CD4-positive, alpha-beta T cell treated with Interleukin-15 for 1 hour (primary cell): ENCODE measurements around the gene SLC10A3.

Experiments
- DNase-seq: peaks from one replicate; pipeline ENCODE4 v3.0.0-alpha.2; 2020

SLC10A3 gene

DNA sequence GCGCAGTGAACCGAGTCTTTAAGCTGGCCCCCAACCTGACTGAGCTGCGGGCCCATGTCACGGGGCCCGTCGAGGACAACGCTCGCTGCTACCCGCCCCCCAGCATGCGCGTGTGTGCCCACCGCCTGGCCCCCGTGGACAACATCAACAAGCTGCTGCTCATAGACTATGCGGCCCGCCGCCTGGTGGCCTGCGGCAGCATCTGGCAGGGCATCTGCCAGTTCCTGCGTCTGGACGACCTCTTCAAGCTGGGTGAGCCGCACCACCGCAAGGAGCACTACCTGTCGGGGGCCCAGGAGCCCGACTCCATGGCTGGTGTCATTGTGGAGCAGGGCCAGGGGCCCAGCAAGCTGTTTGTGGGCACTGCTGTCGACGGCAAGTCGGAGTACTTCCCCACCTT is 30.1 kb downstream of the SLC10A3 start:
- DNase-seq: no peak

DNA sequence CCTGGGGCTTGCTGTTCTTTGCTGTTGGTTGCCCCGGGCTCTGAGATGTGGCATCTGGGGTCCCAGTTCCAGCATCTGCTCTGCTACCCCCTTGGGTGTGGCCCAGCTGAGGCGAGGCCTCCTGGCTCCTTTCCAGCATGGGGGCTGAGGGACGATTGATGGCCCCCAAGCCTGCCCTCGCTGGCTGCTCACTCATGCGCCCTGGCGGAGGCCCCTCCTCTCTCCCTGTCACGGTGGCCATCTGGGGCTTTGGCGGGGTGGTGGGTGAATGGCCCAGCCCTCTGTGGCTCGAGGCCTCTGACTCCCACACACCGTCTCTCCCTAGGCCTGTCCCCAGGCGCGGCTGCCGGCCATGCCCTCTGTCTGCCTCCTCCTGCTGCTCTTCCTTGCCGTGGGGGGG is 30.6 kb downstream of the SLC10A3 start:
- no peak for DNase-seq

DNA sequence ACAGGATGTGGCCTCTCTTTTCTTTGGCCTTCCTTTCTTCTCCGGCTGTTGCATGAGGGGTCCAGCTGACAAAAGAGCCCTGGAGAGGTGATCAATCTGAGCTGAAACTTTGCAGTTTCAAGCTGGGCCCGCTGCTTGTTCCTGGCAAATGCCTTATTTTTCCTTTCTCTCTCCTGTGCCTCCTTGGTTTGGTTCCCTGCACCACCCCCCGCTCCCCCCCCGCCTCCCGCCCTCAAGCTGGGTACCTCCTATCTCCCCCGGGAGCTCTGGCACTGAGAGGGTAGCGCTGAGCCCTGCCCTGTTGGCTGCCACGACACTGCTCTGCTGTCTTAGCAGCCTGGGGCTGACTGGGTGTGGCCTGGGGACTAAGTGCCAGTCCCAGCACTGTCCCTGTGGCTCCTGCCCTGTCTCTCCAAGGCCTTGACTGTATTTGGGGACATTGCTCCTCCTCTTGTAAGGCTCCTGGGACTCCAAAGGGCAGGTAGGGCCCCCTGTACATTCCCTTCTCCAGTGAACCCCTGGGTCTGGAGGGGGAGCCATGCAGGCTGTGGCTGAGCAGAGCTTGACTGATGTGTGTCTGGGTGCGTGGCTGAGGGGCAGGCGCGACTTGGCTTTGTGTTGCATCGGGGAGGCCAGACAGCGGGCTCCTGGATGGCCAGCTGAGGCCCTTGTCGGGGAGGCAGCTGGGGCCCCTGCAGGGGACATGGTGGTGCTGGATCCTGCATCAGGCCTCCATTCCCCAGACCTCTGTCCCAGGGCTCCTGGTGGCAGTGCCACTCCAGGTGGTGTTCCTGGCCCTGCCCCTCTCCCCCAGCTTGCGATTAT is 31.3 kb downstream of the SLC10A3 start:
- DNase-seq: no peak

DNA sequence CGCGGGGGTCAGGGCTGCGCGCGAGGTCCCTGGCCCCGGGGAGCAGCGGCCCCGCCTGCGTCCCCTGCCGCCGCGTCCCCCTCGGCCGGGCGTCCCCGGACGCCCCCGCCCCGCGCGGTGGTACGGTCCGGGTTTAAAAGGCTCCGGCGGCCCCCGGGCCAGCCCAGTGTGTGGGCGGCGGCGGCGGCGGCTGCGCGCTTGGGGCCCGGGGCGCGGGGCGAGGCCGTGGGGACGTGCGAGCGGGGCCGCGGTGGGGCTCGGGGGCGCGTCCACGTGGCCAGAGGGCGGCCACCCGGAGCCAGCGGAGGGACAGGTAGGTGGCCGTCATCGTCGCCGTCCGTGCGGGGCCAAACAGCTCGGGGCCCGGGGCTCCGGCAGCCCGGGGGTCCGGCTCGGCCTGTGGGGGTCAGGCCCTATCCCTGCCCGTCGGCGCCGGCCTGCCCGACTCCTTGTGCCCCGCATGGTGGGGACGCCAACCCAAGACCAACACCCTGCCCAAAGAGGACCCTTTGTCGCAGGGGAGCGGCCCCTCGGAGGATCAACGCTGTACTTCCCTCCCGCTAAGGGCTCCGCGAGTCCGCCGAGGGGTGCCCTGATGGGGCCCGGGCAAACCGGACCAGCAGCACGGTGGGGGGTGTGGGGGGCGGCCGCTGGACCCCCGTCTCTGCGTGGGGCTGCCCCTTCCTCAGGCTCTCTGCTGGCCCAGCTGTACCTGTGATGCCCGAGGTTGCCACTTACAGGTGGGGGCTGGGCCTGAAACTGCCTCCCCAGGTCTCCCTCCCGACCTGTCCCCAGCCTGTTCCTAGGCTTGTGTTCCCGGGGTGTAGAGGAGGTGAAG is 32.1 kb downstream of the SLC10A3 start, which contains the start of gene PLXNA3:
Gene PLXNA3, plus strand, starts transcription at position 166 of the 838 bp plus-strand sequence. CDS start 1,903 bp downstream, outside the sequence.
- peak; percentile 48 for DNase-seq

DNA sequence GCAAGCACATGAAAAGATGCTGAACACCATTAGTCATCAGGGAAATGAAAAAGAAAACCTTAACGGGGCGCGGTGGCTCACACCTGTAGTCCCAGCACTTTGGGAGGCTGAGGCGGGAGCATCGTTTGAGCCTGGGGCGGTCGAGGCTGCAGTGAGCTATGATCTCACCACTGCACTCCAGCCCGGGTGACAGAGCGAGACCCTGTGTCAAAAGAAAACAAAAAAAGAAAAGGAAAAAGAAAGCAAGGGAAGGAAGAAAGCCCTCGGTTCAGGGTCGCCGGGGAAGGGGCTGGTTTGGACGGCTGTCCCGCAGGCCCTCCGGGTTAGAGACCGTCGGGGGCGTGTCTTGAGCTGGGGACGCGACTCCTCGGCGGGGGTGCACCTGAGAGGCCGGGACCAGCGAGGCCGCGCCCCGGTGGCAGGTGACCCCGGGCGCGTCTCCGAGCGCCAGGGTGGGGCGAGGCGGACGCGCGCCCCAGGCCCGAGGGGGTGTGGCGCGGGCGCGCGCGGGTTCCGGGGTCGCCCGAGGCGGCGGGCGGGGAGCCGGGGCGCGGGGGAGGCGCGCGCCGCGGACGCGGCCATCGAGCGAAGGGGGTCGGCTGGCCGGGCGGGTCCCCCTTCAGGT is 32.8 kb downstream of the SLC10A3 start:
- DNase-seq: peak; percentile 73

DNA sequence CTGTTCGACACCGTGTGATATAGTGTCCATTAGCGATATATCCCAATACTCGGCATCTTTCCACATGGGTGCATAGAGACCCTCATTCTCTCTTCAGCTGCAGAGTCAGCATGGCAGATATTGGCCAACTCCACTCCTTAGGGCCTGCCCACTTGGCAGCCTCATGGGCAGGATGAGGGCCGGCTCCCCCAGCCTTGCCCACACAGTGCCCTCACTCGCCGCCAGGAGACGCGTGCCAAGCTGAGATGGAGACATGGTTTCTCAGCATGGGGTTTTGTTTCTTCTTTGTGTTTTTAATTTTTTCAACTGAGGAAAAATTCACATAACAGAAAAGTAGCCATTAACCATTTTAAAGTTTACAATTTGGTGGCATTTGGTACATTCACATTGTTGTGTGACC is 37.6 kb downstream of the SLC10A3 start:
- no peak for DNase-seq

DNA sequence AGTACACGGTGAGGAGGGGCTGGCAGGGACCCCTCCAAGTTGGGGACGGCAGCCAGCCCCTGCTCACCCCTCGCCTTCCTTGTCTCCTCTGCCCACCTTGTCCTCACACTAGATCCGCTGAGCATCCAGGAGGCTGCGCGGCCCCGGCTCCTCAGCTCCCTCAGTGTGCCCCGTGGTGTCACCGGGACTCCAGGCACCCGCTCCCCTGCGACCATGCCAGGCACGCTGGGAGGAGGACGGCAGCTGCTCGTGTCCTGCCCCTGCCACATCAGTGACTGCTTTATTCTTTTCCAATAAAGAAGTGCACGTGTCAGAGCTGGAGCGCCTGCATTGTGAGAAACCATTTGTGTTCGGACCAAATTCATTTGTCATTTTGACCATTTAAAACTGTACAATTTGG is 40.1 kb downstream of the SLC10A3 start:
- no peak for DNase-seq

DNA sequence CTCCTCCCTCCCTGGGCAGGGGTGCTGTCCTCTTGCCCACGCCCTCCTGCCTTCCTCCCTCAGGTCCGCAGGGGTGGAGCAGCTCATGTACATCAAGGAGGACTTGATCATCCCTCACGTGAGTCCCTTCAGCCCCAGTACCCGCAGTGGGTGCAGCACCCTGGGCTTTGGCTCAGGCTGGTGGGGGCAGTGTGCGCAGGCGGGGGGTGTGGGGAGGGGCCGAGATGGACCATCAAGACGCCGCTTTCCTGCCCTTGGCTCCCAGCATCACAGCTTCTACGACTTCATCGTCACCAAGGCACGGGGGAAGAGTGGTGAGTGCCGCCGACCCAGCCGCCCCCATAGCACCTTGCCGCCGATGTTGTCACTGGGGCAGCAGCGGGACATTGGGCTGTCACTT is 40.8 kb downstream of the SLC10A3 start:
- DNase-seq: no peak

DNA sequence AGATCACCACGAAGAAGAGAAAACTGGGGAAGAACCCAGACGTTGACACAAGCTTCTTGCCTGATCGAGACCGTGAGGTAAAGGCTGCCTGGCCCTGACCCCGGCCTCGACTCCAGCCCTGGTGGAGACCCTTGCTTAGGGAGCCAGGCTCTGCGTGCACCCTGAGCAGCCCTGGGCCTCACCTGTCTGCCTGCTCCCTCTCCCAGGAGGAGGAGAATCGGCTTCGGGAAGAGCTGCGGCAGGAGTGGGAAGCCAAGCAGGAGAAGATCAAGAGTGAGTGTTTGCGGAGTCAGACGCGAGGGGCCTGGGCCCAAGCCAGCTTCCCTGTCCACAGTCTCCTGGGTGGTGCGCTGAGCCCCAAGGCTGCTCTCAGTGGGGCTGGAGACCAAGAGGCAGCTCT is 41.9 kb downstream of the SLC10A3 start:
- DNase-seq: no peak

DNA sequence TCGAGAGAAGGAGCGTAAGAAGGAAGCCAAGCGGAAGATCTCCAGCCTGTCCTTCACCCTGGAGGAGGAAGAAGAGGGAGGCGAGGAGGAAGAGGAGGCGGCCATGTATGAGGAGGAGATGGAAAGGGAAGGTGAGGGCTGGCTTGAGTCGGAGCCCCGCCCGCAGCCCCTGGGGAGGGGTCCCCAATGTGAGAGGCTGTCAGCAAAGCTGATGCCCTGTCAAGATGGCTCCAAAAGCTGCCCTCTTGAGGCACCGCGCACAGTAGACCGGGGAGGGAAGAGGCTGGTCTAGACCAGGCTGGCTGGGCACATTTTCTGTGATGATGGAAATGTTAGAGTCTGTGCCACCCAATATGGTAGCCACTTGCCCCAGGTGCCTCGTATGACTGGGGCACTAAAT is 44.0 kb downstream of the SLC10A3 start:
- DNase-seq: no peak

DNA sequence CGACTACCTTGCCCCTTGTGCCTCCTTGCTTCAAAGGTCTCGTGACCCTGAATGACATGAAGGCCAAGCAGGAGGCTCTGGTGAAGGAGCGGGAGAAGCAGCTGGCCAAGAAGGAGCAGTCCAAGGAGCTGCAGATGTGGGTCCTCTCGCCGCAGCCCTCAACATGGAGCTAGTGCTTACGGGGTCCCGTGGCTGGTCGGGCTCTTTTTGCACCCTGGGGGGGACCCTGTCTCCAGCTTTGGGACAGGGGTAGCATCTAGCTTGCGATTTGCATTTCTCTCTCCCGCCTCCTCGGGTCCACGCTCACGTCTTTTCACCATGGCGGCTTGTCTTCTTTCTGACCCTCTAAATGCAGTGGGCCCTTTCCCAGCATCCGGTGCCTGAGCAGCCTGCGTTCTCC is 44.7 kb downstream of the SLC10A3 start:
- no peak for DNase-seq

DNA sequence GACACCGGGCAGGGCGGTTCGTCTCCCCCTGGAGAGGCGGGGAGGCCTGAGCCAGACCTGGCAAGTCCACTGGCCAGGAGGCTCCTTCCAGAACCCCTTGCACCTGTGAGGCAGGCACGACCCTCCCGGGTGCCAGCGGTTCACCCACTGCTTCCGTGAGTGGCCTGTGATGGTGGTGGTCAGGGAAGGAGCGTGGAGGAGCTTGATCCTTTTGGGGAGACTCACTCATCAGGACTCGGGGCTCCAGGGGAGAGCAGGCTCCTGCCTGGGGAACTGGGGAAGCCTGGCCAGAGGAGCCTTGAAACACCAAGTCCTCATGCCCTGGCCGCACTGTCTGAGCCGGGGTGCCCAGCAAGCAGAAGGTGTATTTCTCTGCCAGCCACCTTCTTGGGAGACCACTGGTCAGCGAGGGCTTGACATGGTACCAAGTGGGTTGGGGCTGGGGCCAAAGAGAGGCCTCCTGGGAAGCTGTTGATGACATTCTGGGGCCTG is 45.6 kb downstream of the SLC10A3 start:
- no peak for DNase-seq

DNA sequence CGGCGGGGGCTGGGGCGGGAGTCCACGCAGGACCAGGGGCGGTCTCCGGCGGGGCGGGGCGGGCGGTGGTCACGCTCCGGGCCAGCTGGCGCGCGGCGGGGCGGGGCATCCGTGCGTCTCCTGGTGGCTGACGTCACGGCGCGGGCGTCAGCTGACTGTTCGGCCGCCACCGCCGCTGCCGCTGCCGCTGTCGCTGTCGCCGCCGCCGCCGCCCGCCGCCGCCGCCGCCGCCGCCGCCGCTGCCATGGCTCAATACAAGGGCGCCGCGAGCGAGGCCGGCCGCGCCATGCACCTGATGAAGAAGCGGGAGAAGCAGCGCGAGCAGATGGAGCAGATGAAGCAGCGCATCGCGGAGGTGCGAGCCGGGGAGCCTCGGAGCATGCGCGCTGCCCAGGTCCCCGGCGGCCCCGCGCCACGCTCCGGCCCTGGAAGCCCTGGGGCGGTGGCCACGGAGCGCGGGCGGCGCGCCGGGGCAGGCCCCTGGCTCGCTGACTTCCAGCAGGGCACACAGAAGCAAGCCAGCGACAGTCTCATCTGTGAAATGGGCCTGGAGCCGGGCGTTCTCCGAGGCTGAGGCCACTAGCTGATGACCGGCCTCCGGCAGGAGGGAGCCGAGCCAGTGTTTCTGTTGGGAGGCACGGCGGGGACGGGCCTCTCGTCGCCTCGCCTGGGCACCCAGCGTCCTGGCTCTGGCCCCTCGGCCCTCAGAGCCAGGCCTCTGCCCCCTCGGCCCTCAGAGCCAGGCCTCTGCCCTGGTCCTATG is 46.3 kb downstream of the SLC10A3 start, which contains the start of gene FAM50A:
Gene FAM50A, plus strand, starts transcription at position 150 of the 763 bp plus-strand sequence. Its CDS starts 95 bp downstream, at position 245.
- peak; percentile 78 for DNase-seq

DNA sequence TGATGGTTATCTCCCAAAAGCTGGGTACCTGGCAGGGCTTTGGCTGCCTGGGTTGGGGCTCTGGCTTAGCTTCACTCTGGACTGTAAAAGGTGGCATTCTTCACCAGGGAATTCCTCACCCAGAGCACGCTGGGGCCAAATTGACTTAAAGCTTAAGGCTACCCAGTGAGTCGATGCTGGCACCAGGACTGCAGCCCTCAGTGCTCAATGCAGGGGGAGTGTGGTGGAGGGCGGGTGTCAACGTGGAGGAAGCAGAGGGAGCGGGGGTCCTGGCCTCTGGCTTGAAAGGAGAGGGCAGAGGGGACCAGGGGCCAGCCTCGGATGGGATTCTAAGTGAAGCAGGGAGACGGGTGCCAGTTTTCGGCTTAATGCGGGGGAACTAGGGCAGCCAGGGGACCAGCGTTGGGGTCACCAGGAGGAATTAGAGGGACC is 46.9 kb downstream of the SLC10A3 start:
- DNase-seq: no peak

DNA sequence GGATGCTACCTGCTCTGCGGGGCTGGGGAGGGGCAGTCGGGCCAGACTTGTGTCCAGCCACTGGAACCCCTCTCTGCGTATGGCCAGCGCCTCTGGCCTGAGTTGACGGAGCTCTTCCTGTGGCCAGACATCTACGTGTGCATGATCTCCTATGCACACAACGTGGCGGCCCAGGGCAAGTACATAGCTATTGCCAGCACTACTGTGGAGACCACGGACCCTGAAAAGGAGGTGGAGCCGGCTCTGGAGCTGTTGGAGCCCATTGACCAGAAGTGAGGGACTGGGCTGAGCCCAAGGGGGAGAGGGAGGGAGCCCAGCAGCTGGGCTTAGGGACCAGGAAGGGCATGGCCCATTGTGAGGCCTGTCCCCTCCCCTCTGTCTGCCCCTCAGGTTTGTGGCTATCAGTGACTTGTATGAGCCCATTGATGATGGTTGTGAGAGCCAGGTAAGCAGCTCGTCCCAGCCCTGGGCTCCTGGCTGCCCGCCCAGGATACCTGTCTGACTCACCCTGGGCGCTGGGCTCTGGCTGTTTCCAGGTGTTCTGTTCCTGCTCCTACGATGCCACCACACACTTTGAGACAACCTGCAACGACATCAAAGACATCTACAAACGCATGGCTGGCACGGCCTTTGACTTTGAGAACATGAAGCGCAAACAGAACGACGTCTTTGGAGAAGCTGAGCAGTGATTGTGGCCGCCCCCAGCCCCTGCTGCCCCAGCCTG is 48.3 kb downstream of the SLC10A3 start:
- DNase-seq: no peak

DNA sequence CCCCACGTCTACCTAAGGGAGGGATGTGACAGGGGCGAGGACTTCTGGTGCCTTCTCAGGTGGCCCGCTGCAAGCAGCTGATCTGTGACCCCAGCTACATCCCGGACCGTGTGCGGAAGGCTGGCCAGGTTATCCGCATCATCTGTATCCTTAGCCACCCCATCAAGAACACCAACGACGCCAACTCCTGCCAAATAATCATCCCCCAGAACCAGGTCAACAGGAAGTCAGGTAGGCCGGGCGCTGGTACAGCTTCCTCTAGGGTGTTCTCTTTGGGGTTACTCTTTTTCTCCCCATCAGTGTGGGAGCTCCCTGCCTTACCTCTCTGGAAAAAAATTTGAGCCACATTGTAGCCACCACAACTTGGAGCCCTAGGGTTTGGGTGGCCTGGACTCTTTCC is 48.9 kb downstream of the SLC10A3 start:
- no peak for DNase-seq

DNA sequence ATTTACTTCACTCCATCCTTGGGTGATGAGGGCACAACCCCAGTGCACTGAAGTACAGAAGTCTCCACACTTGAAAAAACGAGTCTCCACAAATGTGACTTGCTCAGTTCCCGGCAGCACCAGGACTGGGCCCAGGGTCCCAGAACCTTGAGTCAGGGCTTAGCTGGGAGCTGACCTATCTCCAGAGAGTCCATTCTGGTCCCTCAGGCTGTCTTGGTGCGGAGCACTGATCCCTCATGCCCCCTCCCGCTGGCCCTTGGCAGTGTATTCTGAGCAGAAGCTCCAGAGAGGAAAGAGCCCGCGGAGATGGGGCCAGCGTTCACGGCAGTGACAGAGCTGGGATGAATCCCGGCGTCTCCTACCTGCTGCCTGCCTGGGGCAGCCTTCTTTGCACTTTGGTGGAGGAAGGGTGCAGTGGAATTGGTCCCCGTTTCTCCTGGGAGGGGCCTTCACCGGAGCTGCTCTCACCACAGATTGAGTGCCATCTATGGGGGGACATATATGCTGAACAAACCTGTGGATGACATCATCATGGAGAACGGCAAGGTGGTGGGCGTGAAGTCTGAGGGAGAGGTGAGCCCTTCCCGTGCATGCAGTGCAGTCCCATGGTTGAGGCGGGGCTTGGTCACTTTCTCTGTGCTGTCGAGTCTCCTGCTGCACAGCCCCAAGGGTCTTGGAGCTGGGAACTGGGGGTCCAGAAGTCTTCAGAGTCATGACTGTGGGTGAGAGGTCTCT is 49.6 kb downstream of the SLC10A3 start:
- no peak for DNase-seq

DNA sequence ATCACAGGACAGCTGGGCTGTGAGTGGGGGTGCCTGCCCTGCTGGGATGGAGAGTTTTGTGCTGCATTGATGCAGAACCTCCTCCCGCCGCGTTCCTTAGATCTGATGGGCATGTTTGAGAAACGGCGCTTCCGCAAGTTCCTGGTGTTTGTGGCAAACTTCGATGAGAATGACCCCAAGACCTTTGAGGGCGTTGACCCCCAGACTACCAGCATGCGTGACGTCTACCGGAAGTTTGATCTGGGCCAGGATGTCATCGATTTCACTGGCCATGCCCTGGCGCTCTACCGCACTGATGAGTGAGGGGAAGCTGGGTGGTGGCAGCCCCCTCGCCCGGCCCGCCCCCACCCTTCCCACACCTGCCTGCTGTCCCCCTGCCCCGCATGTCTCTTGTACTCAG is 50.6 kb downstream of the SLC10A3 start:
- DNase-seq: no peak

DNA sequence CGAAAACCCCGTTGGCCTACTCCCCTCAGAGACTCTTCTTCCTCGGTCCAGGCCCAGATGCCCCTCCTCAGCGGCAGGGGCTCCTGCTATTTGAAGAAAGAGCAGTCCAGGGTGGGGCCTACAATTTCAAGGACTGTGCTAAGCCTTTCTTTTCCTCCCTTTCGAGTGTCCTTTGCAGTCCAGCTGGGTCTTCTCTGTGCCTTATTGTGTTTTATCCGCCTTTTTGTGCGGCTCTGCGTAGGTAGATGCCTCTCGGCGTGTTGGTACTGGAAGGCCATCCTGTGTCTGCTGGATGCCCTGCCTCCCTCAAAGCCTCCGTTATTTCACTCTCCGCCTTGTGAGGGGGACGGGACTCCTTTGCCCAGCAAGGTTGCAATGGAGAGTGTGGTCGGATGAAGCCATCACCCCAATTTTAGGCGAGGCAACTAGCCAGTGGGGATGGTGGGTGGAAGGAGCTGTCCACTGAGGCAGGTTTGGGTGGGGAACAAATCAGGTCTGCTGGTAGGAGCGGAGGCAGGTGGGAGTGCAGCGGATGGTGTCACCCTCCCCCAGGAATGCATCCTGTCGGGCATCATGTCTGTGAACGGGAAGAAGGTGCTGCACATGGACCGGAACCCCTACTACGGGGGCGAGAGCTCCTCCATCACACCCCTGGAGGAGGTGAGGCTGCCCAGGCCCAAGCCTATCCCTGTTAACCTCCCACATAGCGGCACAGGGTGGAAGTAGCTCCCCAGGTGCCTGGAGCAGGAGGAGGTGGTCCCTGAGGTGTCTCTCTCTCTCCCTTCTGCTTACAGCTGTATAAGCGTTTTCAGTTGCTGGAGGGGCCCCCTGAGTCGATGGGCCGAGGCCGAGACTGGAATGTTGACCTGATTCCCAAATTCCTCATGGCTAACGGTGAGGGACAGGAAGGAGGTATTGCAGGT is 52.2 kb downstream of the SLC10A3 start:
- DNase-seq: no peak
